Fibroblast of lung (primary cell): ENCODE results near the gene GEN1.

Experiments used
- CTCF ChIP-seq, 2 donors: IDR thresholded peaks in 1 of 2; conservative IDR thresholded peaks in 1 of 2; 1 replicate in 1 of 2; 2 replicates in 1 of 2; pipeline ENCODE4 v1.5.1; 2011 to 2012; ENCODE audit warnings: low read length in 2 of 2, control low read depth in 1 of 2, inconsistent platforms in 1 of 2, low read depth in 1 of 2, mild to moderate bottlenecking in 1 of 2
- EZH2 ChIP-seq: IDR thresholded peaks from 2 replicates; pipeline ENCODE4 v1.5.1; 2012; ENCODE audit warnings: low read length, control low read depth, mild to moderate bottlenecking; ENCODE audit errors: missing control alignments

GRCh38 chr2:17814601-17815000, 60.7 kb downstream of the GEN1 start:
- no peak for TF ChIP-seq CTCF (conservative IDR thresholded peaks at IDR 0.05 in 1 of 2, IDR thresholded peaks at IDR 0.05 in 1 of 2; ENCODE audit: low read depth in 1 of 2, low read length in 2 of 2)
- TF ChIP-seq EZH2: no peak
